Activated T-helper 1 cell treated with Interleukin-2 at 50 U/mL for 16 hours (primary cell): ENCODE data around the gene DPP8.
"Not testable (repeated sequence)": the region's sequence is repeated elsewhere in the genome, so short reads cannot be mapped to it uniquely, and the experiment has no call there.

Experiments used
- DNase-seq: peaks from one replicate; pipeline ENCODE4 v3.0.0-alpha.2; 2020; ENCODE audit warnings: low read depth

DPP8 gene

DNA sequence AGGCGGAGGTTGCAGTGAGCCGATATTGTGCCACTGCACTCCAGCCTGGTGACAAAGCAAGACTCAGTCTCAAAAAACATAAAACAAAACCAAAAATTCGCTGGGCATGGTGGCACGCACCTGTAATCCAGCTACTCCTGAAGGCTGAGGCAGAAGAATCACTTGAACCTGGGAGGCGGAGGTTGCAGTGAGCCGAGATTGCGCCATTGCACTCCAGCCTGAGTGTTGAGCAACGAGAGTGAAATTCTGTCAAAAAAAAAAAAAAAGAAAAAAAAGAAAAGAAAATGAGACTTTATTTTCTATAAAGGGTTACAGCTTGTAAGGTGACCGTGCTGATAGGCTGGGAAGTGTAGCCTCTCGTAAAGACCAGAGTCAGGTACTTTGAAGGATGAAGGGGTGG, 6.7 kb upstream of the DPP8 start:
- DNase-seq: no peak

DNA sequence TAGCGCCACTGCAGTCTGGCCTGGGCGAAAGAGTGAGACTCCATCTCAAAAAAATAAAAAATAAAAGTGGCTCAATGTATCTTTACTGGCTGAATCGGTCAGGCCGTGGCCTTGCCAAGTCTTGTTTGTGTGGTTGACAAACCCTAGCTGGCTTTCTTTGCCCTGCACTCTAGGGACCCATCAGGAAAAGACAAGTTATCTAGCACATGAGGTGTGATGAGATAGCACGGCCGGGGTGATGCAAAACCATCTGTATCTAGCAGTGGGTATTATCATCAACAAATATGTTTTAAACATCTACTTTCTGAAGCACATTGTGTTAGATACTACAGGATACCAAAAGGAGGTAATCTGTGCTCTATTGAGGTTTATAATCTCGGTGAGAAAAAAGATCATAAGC, 3.9 kb upstream of the DPP8 start:
- DNase-seq: no peak

DNA sequence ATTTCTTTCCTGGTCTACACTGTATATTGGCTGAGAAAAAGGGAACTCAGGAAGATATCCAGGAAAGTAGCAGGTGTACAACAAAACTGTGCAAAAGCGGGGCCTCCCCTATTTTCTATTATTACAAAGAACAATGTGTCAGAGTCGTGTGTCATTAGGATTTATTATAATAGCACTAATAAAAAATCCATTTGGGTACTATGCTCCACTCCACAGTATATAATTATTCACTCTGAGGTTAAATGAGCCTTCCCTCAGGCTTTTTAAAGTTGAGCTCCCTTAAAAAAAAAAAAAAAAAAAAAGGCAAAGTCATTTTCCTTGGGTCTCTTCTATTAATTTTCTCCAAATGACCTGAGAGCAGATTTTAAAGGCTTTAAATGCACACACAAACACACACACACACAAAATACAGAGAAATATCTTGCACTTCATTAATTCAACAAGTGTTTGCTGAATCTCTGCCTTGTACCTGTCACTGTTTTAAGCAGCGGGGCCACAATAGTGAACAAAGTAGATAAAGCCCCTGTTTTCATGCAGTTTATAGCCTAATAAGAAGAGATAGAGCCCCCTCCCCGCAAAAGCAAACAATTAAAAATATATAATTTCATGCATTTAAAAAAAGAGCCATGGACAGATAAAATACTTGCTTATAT, 1.3 kb upstream of the DPP8 start:
- DNase-seq: no peak

DNA sequence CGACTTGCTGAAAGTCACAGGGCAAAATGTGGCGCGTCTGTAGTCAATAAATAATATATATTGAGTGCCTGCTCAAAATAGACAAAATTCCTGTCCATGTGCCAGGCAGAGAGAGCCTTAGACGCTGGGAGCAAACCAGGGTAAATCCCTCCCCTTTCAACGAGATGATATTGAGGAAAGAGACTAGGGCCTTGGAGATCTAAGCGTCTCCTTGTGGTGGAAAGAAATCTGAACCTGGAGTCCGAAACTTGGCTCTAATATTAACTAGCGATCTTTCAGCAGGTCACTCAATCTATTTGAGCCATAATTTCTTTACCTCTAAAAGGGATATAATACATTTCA, 348 bp upstream of the DPP8 start:
- DNase-seq: no peak

DNA sequence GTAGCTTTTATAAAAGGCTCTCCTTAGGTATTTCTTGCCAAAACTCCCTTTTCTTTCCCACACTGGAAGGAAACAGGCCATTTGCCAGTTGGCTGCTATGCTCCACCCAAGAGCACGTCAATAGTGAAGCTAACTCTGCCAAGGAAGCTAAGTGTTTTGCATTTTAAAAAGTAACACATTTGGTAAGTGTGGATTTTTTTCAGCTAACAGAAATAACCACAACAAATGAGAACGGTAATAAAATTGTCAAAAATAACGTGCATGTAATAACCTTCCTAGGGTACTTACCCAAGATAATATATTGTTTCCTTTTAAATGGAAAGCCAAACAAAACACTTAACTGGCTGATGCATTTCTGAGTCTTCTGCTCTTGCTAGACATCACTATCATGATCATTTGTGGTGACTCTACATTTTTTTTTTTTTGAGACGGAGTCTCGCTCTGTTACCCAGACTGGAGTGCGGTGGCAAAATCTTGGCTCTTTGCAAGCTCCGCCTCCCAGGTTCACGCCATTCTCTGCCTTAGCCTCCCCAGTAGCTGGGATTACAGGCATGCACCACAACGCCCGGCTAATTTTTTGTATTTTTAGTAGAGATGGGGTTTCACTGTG, 4.6 kb downstream of the DPP8 start:
- no peak for DNase-seq

DNA sequence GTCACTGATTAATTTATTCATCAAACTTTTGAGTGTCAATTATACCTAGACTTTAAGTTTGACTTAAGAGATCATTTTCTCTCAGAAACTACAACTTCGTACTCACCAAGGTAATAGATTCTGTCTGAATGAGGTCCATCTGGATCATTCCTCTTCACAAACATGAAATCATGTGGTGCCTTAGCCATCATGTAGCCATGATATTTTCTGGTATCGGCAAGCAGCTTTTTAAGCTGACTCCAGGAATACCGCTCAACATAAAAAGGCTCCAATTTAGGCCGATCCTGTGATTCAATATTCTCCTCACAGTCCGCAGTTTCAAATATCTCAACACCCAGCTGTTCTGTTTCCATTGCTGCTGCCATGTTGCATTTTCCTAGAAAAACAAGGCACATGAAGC, 5.3 kb downstream of the DPP8 start:
- no peak for DNase-seq

DNA sequence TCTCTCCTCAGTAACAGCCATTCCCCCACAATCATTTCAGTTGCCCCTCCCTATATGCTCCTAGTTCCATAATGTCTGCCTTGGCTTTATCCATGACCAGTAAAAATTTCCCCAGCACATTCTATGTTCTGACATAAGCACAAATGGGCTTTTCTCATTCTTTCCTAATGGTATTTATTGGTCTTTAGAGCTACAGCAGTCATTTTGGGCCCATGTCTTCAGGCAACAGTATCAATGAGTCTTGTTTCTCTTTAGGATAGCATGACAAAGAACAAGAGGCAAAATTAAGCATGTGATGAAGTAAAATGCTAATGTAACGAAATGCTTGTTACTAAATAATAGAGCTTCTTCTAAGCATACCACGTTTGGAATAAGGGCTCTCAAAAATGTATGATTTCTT, 8.2 kb downstream of the DPP8 start:
- DNase-seq: no peak

DNA sequence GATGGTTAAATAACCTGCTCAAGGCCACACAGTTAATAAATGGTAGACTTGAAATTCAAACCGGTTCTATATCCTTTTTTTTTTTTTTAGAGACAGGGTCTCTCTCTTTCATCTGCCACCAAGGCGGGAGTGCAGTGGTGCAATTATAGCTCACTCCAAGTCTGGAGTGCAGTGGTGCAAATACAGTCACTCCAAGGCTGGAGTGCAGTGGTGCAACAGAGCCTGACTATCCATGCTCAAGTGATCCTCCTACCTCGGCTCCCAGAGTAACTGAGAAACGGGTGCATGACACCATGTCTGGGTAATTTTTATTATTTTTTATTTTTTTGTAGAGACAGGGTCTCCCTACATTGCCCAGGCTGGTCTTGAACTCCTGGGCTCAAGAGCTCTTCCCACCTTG, 23.4 kb downstream of the DPP8 start:
- DNase-seq: no peak

DNA sequence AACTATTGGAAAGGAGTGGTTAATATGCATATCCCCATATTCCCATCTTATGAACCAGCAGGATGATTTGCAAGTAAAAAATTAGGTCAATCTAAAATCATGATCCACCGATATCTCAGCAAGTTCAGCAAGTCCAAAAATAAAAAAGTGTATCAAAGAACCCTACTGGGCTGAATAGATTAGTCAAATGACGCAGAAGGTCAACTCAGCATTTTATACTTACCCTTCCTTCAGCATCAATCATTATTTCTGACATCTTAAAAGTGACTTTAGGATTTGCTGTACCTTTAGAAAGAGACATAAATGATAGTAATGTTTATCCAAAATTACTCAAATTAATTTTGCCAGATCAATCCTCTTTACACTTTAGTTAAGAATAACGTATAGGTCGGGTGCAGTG, 32.6 kb downstream of the DPP8 start:
- DNase-seq: no peak

DNA sequence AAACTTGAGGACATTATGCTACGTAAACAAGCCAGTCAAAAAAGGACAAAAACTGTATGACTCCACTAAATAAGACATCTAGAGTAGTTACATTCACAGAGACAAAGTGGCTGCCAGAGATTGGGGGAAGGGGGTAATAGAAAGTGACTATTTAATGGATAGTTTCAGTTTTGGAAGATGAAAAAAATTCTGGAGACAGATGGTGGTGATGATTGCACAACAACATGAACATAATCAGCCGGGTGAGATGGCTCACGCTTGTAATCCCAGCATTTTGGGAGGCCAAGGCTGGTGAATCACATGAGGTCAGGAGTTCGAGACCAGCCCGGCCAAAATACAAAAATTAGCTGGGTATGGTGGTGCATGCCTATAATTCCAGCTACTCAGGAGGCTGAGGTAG, 40.6 kb downstream of the DPP8 start:
- no peak for DNase-seq

DNA sequence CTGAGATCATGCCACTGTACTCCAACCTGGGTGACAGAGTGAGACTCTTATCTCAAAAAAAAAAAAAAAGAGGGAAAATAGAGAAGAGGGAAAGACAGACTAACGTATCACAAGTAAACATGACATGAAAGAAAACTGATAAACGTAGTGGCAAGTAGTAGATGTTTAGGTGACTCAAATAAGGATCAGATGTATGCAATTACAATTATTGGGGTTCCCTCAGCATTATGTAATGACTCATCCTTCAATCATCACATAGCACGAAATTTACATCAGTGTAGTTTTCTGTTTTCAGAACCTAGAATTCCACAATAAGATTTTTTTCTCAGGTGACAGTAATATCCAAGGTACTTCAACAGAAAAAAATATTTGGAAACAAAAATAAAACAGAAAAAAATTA, 46.6 kb downstream of the DPP8 start:
- no peak for DNase-seq

DNA sequence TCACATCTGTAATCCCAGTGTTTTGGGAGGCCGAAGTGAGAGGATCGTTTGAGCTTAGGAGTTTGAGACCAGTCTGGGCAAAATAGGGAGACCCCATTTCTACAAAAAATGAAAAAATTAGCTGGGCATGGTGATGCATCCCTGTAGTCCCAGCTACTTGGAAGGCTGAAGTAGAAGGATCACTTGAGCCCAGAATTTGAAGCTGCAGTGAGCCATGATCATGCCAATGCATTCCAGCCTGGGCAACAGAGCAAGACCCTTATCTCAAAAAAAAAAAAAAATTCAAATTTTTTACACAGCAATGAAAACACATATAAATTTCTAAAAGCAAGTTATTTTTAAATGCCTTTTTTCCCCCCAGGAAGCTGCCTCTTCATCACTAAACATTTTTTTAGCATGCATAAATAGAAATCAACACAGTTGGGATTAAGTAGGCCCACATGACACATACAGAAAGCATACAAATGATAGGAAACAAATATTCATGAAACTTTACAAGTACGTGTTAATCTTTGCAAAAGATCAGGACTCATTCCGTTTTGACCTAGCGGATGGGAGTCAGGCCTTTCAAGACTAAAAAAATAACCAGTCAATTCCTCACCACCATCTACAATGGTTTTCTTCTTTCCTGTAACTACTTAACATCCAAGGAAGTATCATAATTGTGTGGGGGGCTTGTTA, 49.1 kb downstream of the DPP8 start:
- no peak for DNase-seq

DNA sequence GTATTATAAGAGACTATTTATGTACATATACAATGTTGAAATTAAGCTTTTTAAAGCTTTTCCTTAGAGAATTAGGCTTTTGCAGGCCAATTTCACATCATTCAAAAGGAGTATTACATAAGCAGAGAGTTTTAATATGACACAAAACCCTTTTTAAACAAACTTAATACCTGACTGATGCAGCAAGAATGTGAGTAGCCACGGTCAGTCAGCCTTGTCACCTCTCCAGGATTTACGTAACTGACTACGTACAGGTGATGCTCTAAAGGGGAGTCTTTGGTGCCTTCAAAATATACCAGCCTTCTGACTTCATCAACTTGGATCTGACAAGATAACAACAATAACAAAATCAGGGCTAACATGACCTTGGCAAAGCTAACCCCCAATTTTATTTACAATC, 50.6 kb downstream of the DPP8 start:
- DNase-seq: no peak

DNA sequence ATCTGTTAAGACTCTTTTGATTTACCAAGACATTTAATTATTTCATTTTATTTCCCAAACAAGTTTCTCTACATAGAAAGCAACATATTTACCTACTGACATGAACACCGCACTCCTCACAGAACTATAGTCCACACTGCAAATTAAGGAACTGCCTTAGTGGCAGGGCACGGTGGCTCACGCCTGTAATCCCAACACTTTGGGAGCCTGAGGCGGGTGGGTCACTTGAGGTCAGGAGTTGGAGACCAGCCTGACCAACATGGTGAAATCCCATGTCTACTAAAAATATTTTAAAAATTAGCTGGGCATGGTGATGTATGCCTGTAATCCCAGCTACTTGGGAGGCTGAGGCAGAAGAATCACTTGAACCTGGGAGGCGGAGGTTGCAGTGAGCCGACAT, 54.4 kb downstream of the DPP8 start:
- not testable (repeated sequence) for DNase-seq

DNA sequence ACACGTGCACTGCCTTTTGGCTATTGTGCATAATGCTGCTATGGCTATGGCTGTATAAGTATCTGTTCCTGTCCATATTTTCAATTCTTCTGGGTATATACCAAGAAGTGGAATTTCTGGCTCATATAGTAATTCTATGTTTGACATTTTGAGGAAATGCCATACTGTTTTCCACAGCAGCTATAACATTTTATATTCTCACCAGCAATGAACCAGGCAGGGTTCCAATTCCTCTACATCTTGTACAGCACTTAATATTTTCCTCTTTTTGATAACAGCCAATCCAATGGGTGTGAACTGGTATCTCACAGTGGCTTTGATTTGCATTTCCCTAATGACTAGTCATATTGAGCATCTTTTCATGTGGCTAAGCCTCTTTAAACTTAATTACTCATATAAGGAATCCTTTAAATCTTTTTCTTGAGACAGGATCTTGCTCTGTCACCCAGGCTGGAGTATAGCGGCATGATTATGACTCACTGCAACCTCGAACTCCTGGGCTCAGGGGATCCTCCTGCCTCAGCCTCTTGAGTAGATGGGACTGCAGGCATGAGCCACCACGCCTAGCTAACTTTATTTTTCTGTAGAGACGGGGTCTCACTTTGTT, 56.6 kb downstream of the DPP8 start:
- no peak for DNase-seq

DNA sequence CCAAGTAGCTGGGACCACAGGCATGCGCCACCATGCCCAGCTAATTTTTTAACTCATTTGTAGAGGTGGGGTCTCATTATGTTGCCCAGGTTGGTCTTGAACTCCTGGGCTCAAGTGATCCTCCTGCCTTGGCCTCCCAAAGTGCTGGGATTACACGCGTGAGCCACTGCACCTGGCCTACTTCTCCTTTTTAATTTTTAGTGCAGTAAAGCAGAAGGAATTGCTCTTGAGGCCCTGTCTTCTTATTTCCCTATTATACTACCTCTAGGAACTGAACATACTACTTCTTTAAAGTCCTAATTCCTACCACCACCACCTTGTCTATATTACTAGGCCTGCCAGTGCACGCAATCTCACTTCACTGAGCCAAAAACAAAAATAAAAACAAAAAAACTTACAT, 62.2 kb downstream of the DPP8 start:
- DNase-seq: not testable (repeated sequence)

DNA sequence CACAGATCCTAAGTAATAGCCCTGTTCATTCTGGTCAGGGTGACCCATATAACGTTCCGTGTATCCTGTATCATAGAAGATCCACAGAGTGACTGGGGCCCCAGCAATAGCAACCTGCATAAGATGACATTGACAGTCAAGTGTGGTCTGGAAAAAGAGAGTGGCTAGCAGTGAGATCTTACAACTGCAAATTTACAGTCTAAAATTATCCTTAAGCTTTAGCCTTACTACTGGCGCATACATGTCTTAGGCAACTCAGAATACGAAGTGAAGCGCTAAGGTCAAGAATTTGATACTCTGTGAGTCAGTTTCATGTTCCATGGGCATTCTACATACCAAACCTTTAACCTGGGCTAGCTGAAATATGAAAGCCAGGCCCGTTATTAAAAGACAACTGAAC, 65.5 kb downstream of the DPP8 start:
- no peak for DNase-seq

DNA sequence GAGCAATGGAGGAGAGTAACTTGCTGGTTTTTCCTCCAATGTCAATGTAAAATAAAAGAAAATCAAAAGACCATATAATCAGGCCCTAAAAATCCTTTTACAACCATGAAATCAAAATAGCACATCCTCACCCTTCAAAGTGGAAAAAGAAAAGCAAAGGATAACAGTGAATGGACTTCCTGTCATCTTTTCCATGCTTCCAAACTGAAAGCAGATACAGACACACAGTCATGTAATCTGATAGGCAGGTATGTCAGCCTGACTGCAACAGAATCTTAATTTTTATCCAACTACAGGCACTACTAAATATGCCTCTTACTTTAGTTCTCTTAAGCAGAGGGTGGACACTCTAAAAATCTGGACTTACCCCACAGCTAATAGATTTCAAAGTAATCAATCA, 66.9 kb downstream of the DPP8 start:
- no peak for DNase-seq

DNA sequence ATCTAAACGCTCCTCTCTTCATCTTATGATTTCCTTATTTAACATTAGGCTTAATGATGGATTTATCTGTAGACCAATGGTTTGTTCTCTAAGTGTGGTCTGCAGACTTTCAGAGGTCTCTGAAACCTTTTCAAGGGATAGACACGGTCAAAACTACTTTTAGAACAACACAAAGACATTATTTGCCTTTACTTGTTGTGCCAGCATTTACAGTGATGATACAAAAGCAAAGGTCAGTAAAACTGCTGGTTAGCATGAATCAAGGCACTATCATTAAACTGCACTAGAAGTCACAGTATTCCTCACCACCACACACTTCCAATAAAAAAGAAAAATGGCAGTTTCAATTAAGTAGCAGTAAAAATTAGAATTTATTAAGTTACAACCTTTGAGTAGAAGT, 70.3 kb downstream of the DPP8 start:
- no peak for DNase-seq

DNA sequence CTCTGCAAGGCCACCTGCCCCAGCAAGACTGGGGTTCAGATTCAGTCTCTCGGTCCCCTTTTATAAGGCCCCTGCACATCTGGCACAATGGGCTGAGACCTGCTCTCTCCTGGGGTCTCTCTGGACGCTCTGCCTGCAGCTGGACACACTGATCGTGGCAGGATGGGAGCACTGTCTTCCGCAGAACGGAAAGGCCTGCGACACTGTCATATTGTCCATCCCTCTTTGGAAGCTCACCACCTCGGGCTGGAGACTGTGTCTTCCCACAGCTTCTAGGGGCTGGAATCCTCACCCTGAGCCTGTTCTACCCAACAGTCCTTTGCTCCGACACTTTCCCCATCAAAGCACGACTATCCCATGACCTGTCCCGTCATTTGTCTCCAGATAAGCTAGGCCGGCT, 83.3 kb downstream of the DPP8 start:
- DNase-seq: no peak

DNA sequence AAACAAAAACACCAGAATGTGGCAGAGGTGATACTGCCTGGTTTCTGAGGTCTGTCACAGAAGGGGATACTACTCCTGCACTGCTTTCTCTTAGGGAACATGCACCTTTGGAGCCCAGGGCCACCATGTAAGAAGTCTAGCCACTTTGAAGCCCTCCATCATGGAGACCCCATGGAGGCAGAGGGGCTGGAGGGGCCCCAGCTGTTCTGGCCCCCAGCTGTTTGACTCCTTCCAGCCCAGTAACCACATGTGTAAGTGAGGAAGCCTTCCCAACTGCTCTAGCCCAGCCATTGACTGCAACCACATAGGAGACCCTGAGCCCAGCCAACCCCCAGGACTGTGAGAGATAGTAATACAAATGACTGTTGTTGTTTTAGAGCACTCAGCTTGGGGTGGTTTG, 85.8 kb downstream of the DPP8 start:
- DNase-seq: no peak

DNA sequence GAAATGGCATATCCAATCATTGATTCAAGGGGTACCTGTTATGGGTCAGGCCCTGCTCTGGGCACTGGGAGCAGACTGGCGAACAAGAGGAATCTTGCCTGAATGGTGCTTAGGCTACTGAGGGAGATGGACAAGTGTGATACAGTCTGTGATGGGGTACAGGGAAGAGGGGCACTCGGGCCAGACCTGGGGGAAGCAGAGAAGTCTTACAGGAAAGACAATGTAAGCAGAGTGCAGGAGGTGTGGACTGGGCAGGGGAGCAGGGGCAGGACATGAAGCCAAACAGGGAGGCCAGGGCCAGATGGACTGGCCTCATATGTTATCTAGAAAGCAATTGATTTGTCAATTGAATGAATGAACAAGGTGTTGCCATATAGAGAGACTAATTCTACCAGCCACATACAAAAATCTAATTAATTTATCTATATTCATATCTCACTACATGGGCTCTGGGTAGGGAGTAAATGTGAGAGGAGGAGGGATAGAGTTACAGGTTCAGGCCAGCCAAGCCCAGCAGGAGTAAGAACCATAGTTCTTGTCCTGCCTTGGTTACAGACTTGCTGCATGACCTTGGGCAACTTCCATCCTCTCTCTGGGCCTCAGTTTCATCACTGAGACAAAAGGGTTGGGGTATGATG, 91.2 kb downstream of the DPP8 start:
- no peak for DNase-seq

DNA sequence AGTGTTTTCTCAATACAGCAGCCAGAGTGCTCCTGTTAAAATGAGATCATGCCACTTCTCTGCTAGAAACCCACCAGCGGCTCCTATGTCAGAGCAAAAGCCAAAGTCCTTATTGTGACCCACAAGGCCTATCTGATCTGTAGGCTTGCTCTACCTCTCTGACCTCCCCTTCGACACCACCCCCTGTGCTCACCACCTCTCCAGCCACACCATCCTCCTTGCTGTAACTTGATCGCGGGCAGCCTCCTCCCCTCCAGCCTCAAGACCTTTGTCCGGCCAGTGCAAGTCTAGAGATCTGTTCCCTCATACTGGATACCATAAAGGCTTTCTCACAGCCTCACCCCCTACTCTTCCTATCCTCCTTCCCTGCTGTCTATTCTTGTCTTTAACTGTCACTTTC, 92.8 kb downstream of the DPP8 start:
- DNase-seq: no peak
